GM23248 (cell line): Measurements from ENCODE around the gene HECTD1. TPM values are rescaled to one million over a fixed set of nuclear protein-coding genes. Genes with fewer than 3 reads are reported as not detected.
"Not testable (repeated sequence)": the region's sequence is repeated elsewhere in the genome, so short reads cannot be mapped to it uniquely, and the experiment has no call there.

Experiments used
- DNase-seq: peaks from one replicate; pipeline ENCODE4 v3.0.0-alpha.2; 2015
- H2AFZ ChIP-seq: fragments of 200-600 bp; sonication (generic); 2 replicates; pipeline ENCODE4 v1.6.1; 2016; ENCODE audit warnings: antibody characterized with exemption
- H3F3A ChIP-seq: fragments of 200-600 bp; sonication (generic); 2 replicates; pipeline ENCODE4 v1.6.1; 2016; ENCODE audit warnings: mild to moderate bottlenecking, antibody characterized with exemption, mixed run types; ENCODE audit not compliant: insufficient read depth
- H3K27ac ChIP-seq: fragments of 200-600 bp; sonication (generic); 2 replicates; pipeline ENCODE4 v1.5.1; 2016; ENCODE audit warnings: mild to moderate bottlenecking
- H3K27me3 ChIP-seq: fragments of 200-600 bp; sonication (generic); replicated peaks from 2 replicates; pipeline ENCODE4 v1.6.1; 2016; ENCODE audit warnings: mild to moderate bottlenecking; ENCODE audit not compliant: insufficient read depth
- H3K36me3 ChIP-seq: fragments of 200-600 bp; sonication (generic); 2 replicates; pipeline ENCODE4 v1.6.1; 2016; ENCODE audit warnings: low read depth, mild to moderate bottlenecking
- H3K4me1 ChIP-seq: fragments of 200-600 bp; sonication (generic); 2 replicates; pipeline ENCODE4 v1.6.1; 2016; ENCODE audit warnings: mild to moderate bottlenecking; ENCODE audit not compliant: insufficient read depth
- H3K4me2 ChIP-seq: fragments of 200-600 bp; sonication (generic); one replicate; pipeline ENCODE4 v1.6.1; 2016; ENCODE audit warnings: mild to moderate bottlenecking; ENCODE audit not compliant: unreplicated experiment
- H3K4me3 ChIP-seq: fragments of 200-600 bp; sonication (generic); 2 replicates; pipeline ENCODE4 v1.5.1; 2016; ENCODE audit warnings: mild to moderate bottlenecking
- H3K79me2 ChIP-seq: fragments of 200-600 bp; sonication (generic); 2 replicates; pipeline ENCODE4 v1.6.1; 2016; ENCODE audit warnings: mild to moderate bottlenecking; ENCODE audit not compliant: insufficient read depth
- H3K9ac ChIP-seq: fragments of 200-600 bp; sonication (generic); 2 replicates; pipeline ENCODE4 v1.6.1; 2016; ENCODE audit warnings: mild to moderate bottlenecking
- H3K9me2 ChIP-seq: fragments of 200-600 bp; sonication (generic); 2 replicates; pipeline ENCODE4 v1.6.1; 2016; ENCODE audit warnings: mixed run types, mild to moderate bottlenecking, moderate library complexity; ENCODE audit not compliant: insufficient read depth
- H3K9me3 ChIP-seq: fragments of 200-600 bp; sonication (generic); one replicate; pipeline ENCODE4 v1.6.1; 2017; ENCODE audit warnings: low read depth
- H4K20me1 ChIP-seq: fragments of 200-600 bp; sonication (generic); 2 replicates; pipeline ENCODE4 v1.6.0; 2016; ENCODE audit not compliant: insufficient read depth
- EZH2 ChIP-seq: fragments of 200-600 bp; sonication (generic); IDR thresholded peaks from 2 replicates; pipeline ENCODE4 v1.6.1; 2018; ENCODE audit warnings: antibody characterized with exemption, mild to moderate bottlenecking; ENCODE audit not compliant: insufficient read depth, poor library complexity, severe bottlenecking
- EZH2phosphoT487 ChIP-seq: fragments of 200-600 bp; sonication (generic); IDR thresholded peaks from 2 replicates; pipeline ENCODE4 v1.6.1; 2018; ENCODE audit warnings: antibody characterized with exemption, moderate library complexity, mild to moderate bottlenecking, low read depth; ENCODE audit not compliant: insufficient read depth
- WGBS, 2 experiments: methylation state at CpG; one replicate each; pipeline ENCODE4 v1.1.6; 2015 to 2017; ENCODE audit warnings: low lambda C conversion rate in 2 of 2, low coverage in 1 of 2; ENCODE audit errors: missing lambda C conversion rate in 2 of 2; 5-methylcytosine and 5-hydroxymethylcytosine counted together
- in situ Hi-C: fragments of 300-500 bp; cut with MboI; formaldehyde crosslinking; loops from 2 replicates; pipeline ENCODE4 v1.15.0; 2020
- polyA plus RNA-seq: library from polyadenylated mRNA; unstranded; fragments of >200 nt; fragmentation: Nextera tagmentation; extraction: Ambion mirVana; gene quantifications from 2 replicates; pipeline ENCODE4 v1.2.1, GENCODE V29; 2016
- total RNA-seq: library from RNA; depleted of rRNA; stranded (reverse); fragments of >200 nt; shearing (Covaris generic); gene quantifications from 2 replicates; pipeline ENCODE4 v1.2.3, GENCODE V29; 2014

HECTD1 gene
- total and polyA plus RNA-seq, 2 experiments from 2014 or later = 44.5 to 145 TPM

GRCh38 chr14:31068235-31068634 lies 139.4 kb downstream of the HECTD1 start:
- no peak for DNase-seq
- in situ Hi-C loops = no loop called here
- 83 to 84% methylated on average over 1 of the region's 1 CpG for WGBS, 2 experiments

GRCh38 chr14:31062908-31063307 lies 144.7 kb downstream of the HECTD1 start:
- H3K4me2 ChIP-seq, H3K27ac ChIP-seq, H3K9me3 ChIP-seq, DNase-seq, in situ Hi-C loops, H3K79me2 ChIP-seq, H2AFZ ChIP-seq, H3K4me3 ChIP-seq, H3K27me3 ChIP-seq, H3K9ac ChIP-seq, H4K20me1 ChIP-seq, H3F3A ChIP-seq, H3K9me2 ChIP-seq, H3K36me3 ChIP-seq: not testable (repeated sequence)
- WGBS, 2 experiments = 88 to 89% methylated on average over 8 of the region's 8 CpGs
- H3K4me1 ChIP-seq = peaks cover 15% of the 10 kb centered on the region

More at GRCh38 chr14:31068235-31068634, 139.4 kb downstream of the HECTD1 start:
- H4K20me1 ChIP-seq = no peaks in the 10 kb centered on the region
- H3K27ac ChIP-seq = no peak overlapping the region
- no peaks in the 10 kb centered on the region for H3K36me3 ChIP-seq
- no peak overlapping the region for H3K9ac ChIP-seq
- no peaks in the 10 kb centered on the region for H3K79me2 ChIP-seq
- no peaks in the 10 kb centered on the region for H3K9me3 ChIP-seq
- peaks cover 6% of the 10 kb centered on the region for H3K4me1 ChIP-seq
- H3K27me3 ChIP-seq = no peaks in the 10 kb centered on the region
- H3K4me3 ChIP-seq = no peak overlapping the region
- H2AFZ ChIP-seq = no peak overlapping the region
- H3K4me2 ChIP-seq = no peak overlapping the region
- no peaks in the 10 kb centered on the region for H3K9me2 ChIP-seq
- TF ChIP-seq EZH2phosphoT487 (no peak), EZH2 (no peak)
- H3F3A ChIP-seq = peaks cover 5% of the 10 kb centered on the region; the same call in 1 of the 2 replicates

GRCh38 chr14:31060253-31060875 lies 147.2 kb downstream of the HECTD1 start:
- in situ Hi-C loops = no loop called here
- 92 to 93% methylated on average over 6 of the region's 6 CpGs for WGBS, 2 experiments

GRCh38 chr14:31059152-31059924 lies 148.3 kb downstream of the HECTD1 start:
- Histone ChIP-seq H3K27ac (peak overlapping the region; percentile 35), H3K79me2 (no peaks in the 10 kb centered on the region), H3F3A (peaks cover 9% of the 10 kb centered on the region; the same call in 1 of the 2 replicates), H3K9me2 (no peaks in the 10 kb centered on the region), H3K4me1 (peaks cover 20% of the 10 kb centered on the region), H3K36me3 (no peaks in the 10 kb centered on the region), H3K9me3 (no peaks in the 10 kb centered on the region), H3K27me3 (no peaks in the 10 kb centered on the region), H3K4me3 (peak overlapping the region; percentile 8; the same call in 1 of the 2 replicates), H3K4me2 (peak overlapping the region; percentile 55), H2AFZ (no peak overlapping the region), H3K9ac (no peak overlapping the region), H4K20me1 (no peaks in the 10 kb centered on the region)
- DNase-seq = peak; percentile 85
- no peak for TF ChIP-seq EZH2
- no peak for TF ChIP-seq EZH2phosphoT487
- in situ Hi-C loops = no loop called here
- 51 to 61% methylated on average over 1 of the region's 1 CpG for WGBS, 2 experiments

More at GRCh38 chr14:31060253-31060875, 147.2 kb downstream of the HECTD1 start:
- no peak overlapping the region for H2AFZ ChIP-seq
- H3K4me2 ChIP-seq = no peak overlapping the region
- H3K4me1 ChIP-seq = peaks cover 15% of the 10 kb centered on the region
- no peak overlapping the region for H3K27ac ChIP-seq
- H3K79me2 ChIP-seq = no peaks in the 10 kb centered on the region
- no peak overlapping the region for H3K9ac ChIP-seq
- H3K27me3 ChIP-seq = no peaks in the 10 kb centered on the region
- no peaks in the 10 kb centered on the region for H3K9me3 ChIP-seq
- H3K9me2 ChIP-seq = no peaks in the 10 kb centered on the region
- H3K36me3 ChIP-seq = no peaks in the 10 kb centered on the region
- DNase-seq = no peak
- no peak for TF ChIP-seq EZH2phosphoT487
- TF ChIP-seq EZH2 = no peak
- peaks cover 9% of the 10 kb centered on the region; the same call in 1 of the 2 replicates for H3F3A ChIP-seq
- H4K20me1 ChIP-seq = no peaks in the 10 kb centered on the region
- no peak overlapping the region for H3K4me3 ChIP-seq
